Measurements from ENCODE around the gene LAMP5.

Gene LAMP5, protein sequence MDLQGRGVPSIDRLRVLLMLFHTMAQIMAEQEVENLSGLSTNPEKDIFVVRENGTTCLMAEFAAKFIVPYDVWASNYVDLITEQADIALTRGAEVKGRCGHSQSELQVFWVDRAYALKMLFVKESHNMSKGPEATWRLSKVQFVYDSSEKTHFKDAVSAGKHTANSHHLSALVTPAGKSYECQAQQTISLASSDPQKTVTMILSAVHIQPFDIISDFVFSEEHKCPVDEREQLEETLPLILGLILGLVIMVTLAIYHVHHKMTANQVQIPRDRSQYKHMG

DNA sequence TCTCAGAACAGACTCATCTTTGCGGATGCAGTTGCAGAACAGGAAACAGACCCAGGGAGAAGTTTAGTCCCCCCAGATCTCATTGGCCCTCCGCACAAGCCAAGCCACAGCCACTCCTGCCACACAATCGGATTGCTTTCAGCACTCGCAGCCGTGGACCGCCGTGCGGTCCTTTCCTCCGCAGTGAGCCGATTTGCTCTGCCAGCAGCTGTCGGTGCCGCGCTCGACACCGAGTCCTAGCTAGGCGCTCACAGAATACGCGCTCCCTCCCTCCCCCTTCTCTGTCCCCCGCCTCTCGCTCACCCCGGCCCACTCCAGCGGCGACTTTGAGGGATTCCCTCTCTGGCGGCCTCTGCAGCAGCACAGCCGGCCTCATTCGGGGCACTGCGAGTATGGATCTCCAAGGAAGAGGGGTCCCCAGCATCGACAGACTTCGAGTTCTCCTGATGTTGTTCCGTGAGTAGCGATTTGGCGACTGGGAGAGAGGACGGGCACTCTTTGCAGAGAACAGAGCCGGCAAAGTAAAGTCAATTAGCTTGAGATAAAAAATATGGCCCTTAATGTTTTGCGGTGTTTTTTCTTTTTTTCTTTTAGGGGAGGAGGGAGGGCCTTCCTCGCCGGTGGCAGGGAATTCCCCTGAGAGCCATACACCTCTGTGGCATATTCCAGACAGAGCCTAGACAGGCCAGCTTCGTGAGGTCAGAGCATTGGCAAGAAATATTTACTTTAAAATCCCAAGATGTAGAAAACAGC, at the start of gene LAMP5:
TSS of gene LAMP5 (plus strand) at position 130 of the 753 bp plus-strand sequence. CDS start at position 393, 263 bp downstream.
- Mint-ChIP-seq H3K36me3 (ENCODE audit: low read depth) (no peaks in the 10 kb centered on the region), H3K27me3 (ENCODE audit: low read depth) (peaks cover 73% of the 10 kb centered on the region), H3K4me1 (ENCODE audit: low read depth) (no peaks in the 10 kb centered on the region), H3K4me3 (no peak within 1 kb of the TSS), H3K9me3 (no peaks in the 10 kb centered on the region), H3K27ac (no peak within 1 kb of the TSS)

DNA sequence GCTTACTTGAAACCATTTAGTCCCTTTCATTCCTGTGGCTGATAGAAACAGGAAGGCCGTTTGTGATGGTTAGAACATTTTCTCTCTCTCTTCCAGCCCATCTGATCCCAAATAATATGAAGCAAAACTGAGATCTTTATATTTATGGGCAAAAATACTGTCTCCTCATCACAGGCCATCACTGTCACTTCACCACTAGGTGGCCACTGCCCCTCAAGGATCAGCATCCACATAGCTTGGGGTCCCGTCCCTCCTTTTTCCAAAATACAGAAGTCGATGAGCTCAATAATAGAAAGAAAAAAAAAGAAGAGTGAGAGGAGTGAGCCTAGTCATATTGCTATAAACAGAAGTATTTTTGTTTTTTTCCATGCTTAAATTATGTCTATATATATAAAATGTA, 46.4 kb upstream of the LAMP5 start:
- Mint-ChIP-seq H3K4me3 (no peak overlapping the region), H3K27ac (no peak overlapping the region), H3K36me3 (ENCODE audit: low read depth) (no peaks in the 10 kb centered on the region), H3K27me3 (ENCODE audit: low read depth) (no peaks in the 10 kb centered on the region), H3K4me1 (ENCODE audit: low read depth) (no peaks in the 10 kb centered on the region), H3K9me3 (peaks cover 11% of the 10 kb centered on the region)

DNA sequence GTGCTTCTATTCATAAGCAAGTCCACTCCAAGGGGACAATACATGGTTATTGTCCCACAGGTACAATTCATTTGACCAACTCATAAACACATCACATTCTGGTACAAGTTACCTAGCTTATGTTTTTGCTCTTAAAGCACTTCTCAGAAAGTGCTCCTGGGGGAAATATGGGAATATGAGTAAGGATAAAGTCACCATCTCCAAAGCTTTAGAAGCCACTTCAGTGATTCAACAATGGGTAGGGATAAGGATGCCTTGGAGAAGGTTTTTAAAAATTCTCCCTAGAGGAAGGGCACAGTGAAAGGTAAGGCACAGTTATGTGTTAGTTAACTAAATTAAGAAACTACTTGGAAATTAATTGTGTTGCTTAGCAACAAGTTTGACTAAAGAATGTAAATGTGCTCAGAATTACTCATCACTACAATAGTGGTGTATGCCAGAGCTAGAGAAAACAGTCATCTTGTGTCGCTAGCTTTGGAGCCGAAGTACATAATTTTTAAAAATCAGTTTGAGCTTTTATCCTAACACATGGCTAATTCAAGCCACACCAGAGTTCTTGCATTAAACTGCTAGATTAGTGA, 39.5 kb upstream of the LAMP5 start:
- no peak overlapping the region for H3K27ac Mint-ChIP-seq
- H3K4me1 Mint-ChIP-seq (ENCODE audit: low read depth), result no peaks in the 10 kb centered on the region
- no peak overlapping the region for H3K4me3 Mint-ChIP-seq
- H3K27me3 Mint-ChIP-seq (ENCODE audit: low read depth), result no peaks in the 10 kb centered on the region
- no peaks in the 10 kb centered on the region for H3K36me3 Mint-ChIP-seq (ENCODE audit: low read depth)
- H3K9me3 Mint-ChIP-seq, result no peaks in the 10 kb centered on the region

- no peaks in the 10 kb centered on the region for H3K27me3 Mint-ChIP-seq (ENCODE audit: low read depth)
- no peak overlapping the region for H3K27ac Mint-ChIP-seq
- H3K4me1 Mint-ChIP-seq (ENCODE audit: low read depth), result no peaks in the 10 kb centered on the region
- no peaks in the 10 kb centered on the region for H3K36me3 Mint-ChIP-seq (ENCODE audit: low read depth)
- H3K9me3 Mint-ChIP-seq, result no peaks in the 10 kb centered on the region
- H3K4me3 Mint-ChIP-seq, result no peak overlapping the region
These were observed 38.9 kb upstream of the LAMP5 start for GRCh38 chr20:9475456-9475855.

- H3K9me3 Mint-ChIP-seq, result no peaks in the 10 kb centered on the region
- H3K27ac Mint-ChIP-seq, result no peak overlapping the region
- H3K4me1 Mint-ChIP-seq (ENCODE audit: low read depth), result no peaks in the 10 kb centered on the region
- H3K36me3 Mint-ChIP-seq (ENCODE audit: low read depth), result no peaks in the 10 kb centered on the region
- no peak overlapping the region for H3K4me3 Mint-ChIP-seq
- no peaks in the 10 kb centered on the region for H3K27me3 Mint-ChIP-seq (ENCODE audit: low read depth)
These were observed 38.2 kb upstream of the LAMP5 start for GRCh38 chr20:9476174-9476573.

- H3K9me3 Mint-ChIP-seq, result no peaks in the 10 kb centered on the region
- H3K27me3 Mint-ChIP-seq (ENCODE audit: low read depth), result no peaks in the 10 kb centered on the region
- H3K4me1 Mint-ChIP-seq (ENCODE audit: low read depth), result no peaks in the 10 kb centered on the region
- H3K27ac Mint-ChIP-seq, result no peak overlapping the region
- H3K36me3 Mint-ChIP-seq (ENCODE audit: low read depth), result no peaks in the 10 kb centered on the region
- H3K4me3 Mint-ChIP-seq, result no peak overlapping the region
These were observed 37.8 kb upstream of the LAMP5 start for GRCh38 chr20:9476637-9477036.

DNA sequence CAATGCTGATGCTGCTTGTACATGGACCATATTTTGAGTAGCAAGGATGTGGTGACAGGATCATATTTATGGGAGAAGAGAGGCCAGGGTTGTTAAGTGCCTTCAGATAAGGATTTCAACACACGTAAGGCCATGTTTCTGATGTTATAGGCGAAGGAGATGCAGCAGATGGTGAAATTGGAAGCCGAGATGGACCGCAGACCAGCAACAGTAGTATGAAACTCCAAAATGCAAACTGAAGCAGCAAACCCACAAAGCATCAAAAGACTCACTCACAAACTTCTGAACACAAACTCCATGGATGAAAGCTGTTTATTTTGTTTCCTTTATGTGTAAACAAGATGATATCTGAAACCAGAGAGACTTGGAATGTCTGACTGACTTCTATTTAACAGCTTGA, 35.6 kb upstream of the LAMP5 start:
- no peaks in the 10 kb centered on the region for H3K9me3 Mint-ChIP-seq
- H3K4me3 Mint-ChIP-seq, result no peak overlapping the region
- no peaks in the 10 kb centered on the region for H3K4me1 Mint-ChIP-seq (ENCODE audit: low read depth)
- H3K27me3 Mint-ChIP-seq (ENCODE audit: low read depth), result no peaks in the 10 kb centered on the region
- no peaks in the 10 kb centered on the region for H3K36me3 Mint-ChIP-seq (ENCODE audit: low read depth)
- H3K27ac Mint-ChIP-seq, result no peak overlapping the region

DNA sequence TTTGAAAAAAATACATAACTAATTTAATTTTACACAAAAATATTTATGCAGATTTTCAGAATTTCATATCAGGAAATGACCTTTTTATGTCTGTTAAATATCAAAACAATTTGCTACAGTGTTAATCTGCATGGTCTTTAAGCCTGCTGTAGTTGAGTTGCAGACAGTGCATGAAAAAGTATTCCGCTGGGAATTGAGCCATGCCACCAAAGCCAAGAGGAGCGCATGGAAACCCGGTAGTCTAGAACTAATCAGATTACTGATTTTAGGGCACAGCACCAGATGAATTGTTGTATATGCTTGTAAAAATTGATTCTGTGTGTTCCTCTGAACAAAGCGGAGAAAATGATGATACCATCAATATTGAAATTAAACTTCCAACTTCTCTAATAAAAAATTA, 34.3 kb upstream of the LAMP5 start:
- Mint-ChIP-seq H3K4me3 (no peak overlapping the region), H3K27ac (no peak overlapping the region), H3K36me3 (ENCODE audit: low read depth) (no peaks in the 10 kb centered on the region), H3K4me1 (ENCODE audit: low read depth) (no peaks in the 10 kb centered on the region), H3K27me3 (ENCODE audit: low read depth) (no peaks in the 10 kb centered on the region), H3K9me3 (no peaks in the 10 kb centered on the region)

DNA sequence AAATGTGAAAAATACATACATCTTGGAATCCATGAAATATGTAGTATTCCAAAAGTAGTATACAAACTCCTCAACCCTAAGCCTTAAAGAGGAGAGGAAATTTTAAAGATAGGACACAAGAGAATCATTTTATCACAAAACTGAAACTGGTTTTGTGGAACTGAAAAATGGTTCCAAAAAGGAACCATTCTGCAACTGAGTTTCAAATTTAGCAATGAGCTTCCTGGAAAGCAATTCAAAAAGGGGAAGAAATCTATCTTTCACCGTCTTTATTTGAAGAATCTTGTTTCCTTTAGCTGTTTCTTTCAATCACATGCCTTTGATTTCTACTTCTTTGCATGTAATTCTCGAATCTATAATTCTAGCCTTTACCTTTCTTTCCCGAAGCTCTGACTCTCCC, 32.2 kb upstream of the LAMP5 start:
- H3K4me1 Mint-ChIP-seq (ENCODE audit: low read depth), result no peaks in the 10 kb centered on the region
- H3K27ac Mint-ChIP-seq, result no peak overlapping the region
- no peak overlapping the region for H3K4me3 Mint-ChIP-seq
- no peaks in the 10 kb centered on the region for H3K9me3 Mint-ChIP-seq
- H3K36me3 Mint-ChIP-seq (ENCODE audit: low read depth), result no peaks in the 10 kb centered on the region
- H3K27me3 Mint-ChIP-seq (ENCODE audit: low read depth), result no peaks in the 10 kb centered on the region

DNA sequence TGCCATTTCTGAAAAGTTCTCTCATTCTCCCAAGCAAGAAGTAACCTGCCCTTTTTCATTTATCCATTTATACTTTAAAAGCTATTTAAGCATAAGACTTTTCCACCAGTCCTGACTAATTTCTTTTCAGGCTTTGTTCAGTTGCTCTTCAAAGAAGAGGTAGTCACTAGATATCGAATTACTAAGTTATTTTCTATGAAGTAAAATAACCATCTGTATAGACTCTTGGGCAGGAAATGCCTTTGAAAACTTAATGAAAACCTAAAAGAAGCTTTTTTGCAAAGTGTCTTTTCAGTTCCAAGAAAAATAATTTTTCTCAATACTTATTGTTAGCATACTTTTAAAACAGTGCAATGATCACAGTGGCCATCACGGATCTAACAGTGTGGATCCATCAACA, 31.3 kb upstream of the LAMP5 start:
- no peak overlapping the region for H3K4me3 Mint-ChIP-seq
- no peak overlapping the region for H3K27ac Mint-ChIP-seq
- no peaks in the 10 kb centered on the region for H3K4me1 Mint-ChIP-seq (ENCODE audit: low read depth)
- no peaks in the 10 kb centered on the region for H3K9me3 Mint-ChIP-seq
- no peaks in the 10 kb centered on the region for H3K27me3 Mint-ChIP-seq (ENCODE audit: low read depth)
- H3K36me3 Mint-ChIP-seq (ENCODE audit: low read depth), result no peaks in the 10 kb centered on the region

GRCh38 chr20:9485614-9486340, 28.6 kb upstream of the LAMP5 start:
- Mint-ChIP-seq H3K4me1 (ENCODE audit: low read depth) (no peaks in the 10 kb centered on the region), H3K36me3 (ENCODE audit: low read depth) (no peaks in the 10 kb centered on the region), H3K27ac (no peak overlapping the region), H3K27me3 (ENCODE audit: low read depth) (no peaks in the 10 kb centered on the region), H3K4me3 (no peak overlapping the region), H3K9me3 (no peaks in the 10 kb centered on the region)

- Mint-ChIP-seq H3K27me3 (ENCODE audit: low read depth) (no peaks in the 10 kb centered on the region), H3K36me3 (ENCODE audit: low read depth) (no peaks in the 10 kb centered on the region), H3K27ac (no peak overlapping the region), H3K9me3 (no peaks in the 10 kb centered on the region), H3K4me3 (no peak overlapping the region), H3K4me1 (ENCODE audit: low read depth) (no peaks in the 10 kb centered on the region)
These were observed 27.2 kb upstream of the LAMP5 start for GRCh38 chr20:9487231-9487630.

DNA sequence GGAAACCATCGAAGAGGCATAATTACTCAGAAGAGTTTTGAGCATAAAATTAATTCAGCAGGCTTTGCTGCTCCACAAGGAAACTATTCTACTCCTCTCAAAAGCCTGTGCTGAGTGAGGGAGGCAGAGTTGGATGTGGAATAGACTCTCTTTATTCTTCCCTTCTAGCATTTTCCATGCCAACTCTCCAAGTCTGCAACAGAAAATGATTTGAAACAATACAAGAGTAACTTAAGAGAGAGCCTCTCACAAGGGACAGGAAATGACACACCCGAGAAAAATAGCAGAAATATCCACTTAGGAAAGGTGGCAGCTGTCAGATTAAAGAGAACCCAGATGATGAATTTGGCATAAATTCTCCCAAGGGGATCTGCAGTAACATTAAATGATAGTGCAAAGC, 26.3 kb upstream of the LAMP5 start:
- Mint-ChIP-seq H3K27me3 (ENCODE audit: low read depth) (no peaks in the 10 kb centered on the region), H3K27ac (no peak overlapping the region), H3K4me3 (no peak overlapping the region), H3K4me1 (ENCODE audit: low read depth) (no peaks in the 10 kb centered on the region), H3K36me3 (ENCODE audit: low read depth) (no peaks in the 10 kb centered on the region), H3K9me3 (no peaks in the 10 kb centered on the region)

- no peak overlapping the region for H3K27ac Mint-ChIP-seq
- H3K4me3 Mint-ChIP-seq, result no peak overlapping the region
- H3K27me3 Mint-ChIP-seq (ENCODE audit: low read depth), result no peaks in the 10 kb centered on the region
- H3K9me3 Mint-ChIP-seq, result peaks cover 8% of the 10 kb centered on the region
- H3K4me1 Mint-ChIP-seq (ENCODE audit: low read depth), result no peaks in the 10 kb centered on the region
- H3K36me3 Mint-ChIP-seq (ENCODE audit: low read depth), result no peaks in the 10 kb centered on the region
These were observed 24.2 kb upstream of the LAMP5 start for GRCh38 chr20:9490161-9490560.

DNA sequence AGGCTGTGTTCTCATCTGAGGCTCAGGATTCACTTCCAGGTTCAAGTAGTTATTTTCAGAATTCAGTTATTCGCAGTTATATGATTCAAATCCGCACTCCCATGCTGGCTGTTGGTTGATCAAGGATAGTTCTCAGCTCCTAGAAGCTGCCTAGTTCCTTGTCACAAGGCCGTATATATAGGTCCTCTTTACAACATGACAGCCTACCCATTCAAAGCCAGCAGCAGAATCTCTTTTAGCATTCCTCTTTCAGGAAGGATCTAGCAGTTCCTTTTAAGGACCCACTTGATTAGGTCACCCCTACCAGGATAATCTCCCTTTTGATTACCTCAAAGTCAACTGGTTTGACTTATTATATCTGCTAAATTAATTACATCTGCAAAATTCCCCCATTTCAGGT, 23.8 kb upstream of the LAMP5 start:
- H3K27me3 Mint-ChIP-seq (ENCODE audit: low read depth), result no peaks in the 10 kb centered on the region
- no peak overlapping the region for H3K4me3 Mint-ChIP-seq
- H3K36me3 Mint-ChIP-seq (ENCODE audit: low read depth), result no peaks in the 10 kb centered on the region
- no peaks in the 10 kb centered on the region for H3K4me1 Mint-ChIP-seq (ENCODE audit: low read depth)
- H3K9me3 Mint-ChIP-seq, result peaks cover 8% of the 10 kb centered on the region
- no peak overlapping the region for H3K27ac Mint-ChIP-seq
